HG02884 (cell line): Measurements from ENCODE around the gene NMNAT2.
"Not testable (repeated sequence)": the region's sequence is repeated elsewhere in the genome, so short reads cannot be mapped to it uniquely, and the experiment has no call there.

ENCODE experiments used
- ATAC-seq: cut with Tn5 transposase; IDR thresholded peaks from one replicate; pipeline ENCODE4 v1.9.1; 2021; ENCODE audit warnings: mild to moderate bottlenecking, moderate library complexity; ENCODE audit not compliant: unreplicated experiment

NMNAT2 gene

DNA sequence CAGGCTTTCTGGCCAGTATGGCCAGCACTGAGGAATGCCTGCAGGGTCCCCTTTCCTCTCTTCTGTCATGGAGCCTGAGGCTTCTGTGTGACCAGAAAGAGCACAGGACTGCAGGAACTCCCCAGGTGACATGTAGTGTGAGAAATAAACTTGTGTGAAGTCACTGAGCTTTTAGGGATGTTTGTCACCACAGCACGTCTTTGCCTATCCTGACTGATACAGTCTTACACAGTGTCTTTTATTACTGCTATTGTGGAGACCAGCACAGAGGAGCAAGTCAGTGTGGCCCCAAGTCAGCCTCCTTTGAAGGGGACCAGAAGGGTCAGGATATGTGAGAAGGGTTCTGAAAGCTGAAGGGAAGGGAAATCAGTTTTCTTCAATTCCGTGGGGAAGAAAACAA, 129.6 kb downstream of the NMNAT2 start:
- no peak for ATAC-seq

DNA sequence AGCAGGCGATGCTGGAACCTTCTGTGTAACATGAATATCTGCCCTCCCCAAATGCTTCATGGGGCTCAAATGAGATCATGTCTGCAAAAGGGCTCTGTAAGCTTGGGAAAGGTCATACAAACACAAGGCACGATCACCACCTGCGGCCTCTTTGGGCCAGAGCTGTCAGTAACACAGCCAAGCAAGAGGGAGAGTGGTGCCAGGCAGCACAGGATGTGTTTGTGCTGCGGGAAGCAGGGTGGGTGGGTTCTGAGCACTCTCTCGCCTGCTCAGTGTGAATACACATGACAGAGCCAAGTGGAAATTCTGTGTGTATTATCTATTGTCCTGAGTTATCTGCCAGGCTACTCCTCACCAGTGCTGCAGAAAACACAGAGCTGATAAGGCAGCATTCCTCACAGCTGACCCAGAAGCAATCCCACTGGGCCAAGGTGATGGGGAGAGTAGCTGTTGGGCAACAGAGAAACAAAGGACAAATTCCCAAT, 130.9 kb downstream of the NMNAT2 start:
- no peak for ATAC-seq

DNA sequence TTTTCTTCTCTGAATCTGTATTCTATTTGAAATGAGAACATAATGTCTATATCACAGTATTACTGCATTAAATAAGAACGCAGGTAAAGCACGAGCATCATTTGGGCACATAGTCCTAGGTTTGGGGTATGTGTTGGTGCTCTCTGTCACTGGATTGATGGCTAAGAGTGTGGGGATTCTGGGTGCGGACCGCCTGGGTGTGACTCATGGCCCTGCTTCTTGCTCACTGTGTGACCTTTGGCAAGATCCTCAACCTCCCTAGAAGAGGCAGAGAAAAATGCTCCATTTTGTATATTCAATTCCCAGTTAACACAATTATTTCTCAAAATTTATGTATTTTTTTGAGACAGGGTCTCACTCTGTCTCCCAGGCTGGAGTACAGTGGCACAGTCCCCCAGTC, 132.4 kb downstream of the NMNAT2 start:
- ATAC-seq: no peak

DNA sequence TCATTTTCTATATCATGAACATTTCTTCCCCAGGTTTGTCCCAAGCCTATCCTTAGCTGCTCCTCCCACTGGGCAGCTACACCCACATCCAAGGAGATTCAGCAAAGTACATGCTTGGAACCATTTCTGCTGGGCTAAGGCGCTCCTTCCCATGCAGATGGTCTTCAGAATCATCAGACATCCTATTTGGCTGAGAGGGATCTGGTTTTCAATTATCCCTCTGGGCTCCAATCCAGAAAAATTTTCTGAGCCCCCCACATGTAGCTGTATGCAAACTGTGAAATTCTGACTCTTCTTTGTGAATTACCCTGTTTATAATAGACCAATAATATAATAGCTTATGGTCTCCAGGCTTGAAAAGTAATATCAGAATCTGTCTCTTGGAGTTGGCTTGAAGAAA, 132.9 kb downstream of the NMNAT2 start:
- no peak for ATAC-seq

DNA sequence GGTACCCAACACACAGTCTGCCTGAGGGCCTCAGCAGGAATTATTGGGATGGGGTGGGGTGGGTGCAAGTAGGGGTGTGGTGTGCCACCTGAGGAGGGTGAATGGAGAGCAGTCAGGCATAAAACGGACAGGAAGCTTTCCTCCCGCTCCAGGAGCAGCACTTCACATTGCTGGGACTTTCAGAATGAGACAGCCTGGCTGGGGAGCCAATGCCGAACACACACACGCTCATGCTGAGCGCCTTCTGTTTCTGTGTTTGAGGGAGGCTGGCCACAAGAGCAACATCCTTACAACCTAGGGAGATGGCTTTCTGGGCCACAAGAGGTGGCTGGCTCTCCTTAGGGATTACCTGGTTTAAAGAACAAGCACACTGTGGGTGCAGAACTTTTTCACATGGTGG, 134.1 kb downstream of the NMNAT2 start:
- ATAC-seq: no peak

DNA sequence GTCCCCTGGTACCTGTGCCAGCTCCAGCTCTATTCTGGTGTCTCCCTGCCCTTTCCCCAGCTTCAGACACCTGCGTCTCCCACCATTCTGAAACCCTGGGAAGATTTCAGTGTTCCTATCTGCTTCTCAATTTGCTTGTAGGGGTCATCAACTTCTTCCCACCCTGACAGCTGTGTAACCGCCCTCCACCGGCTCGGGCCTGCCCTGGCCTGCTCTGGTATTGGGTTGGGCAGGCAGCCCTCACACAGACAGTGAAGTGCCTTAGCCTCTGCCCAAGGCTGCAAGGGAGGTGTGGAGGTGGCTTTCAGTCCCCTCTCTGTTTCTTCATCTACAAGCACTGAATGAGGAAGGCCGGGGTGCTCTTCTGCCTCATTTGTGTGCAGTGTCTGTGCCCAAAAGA, 134.9 kb downstream of the NMNAT2 start:
- ATAC-seq: no peak

DNA sequence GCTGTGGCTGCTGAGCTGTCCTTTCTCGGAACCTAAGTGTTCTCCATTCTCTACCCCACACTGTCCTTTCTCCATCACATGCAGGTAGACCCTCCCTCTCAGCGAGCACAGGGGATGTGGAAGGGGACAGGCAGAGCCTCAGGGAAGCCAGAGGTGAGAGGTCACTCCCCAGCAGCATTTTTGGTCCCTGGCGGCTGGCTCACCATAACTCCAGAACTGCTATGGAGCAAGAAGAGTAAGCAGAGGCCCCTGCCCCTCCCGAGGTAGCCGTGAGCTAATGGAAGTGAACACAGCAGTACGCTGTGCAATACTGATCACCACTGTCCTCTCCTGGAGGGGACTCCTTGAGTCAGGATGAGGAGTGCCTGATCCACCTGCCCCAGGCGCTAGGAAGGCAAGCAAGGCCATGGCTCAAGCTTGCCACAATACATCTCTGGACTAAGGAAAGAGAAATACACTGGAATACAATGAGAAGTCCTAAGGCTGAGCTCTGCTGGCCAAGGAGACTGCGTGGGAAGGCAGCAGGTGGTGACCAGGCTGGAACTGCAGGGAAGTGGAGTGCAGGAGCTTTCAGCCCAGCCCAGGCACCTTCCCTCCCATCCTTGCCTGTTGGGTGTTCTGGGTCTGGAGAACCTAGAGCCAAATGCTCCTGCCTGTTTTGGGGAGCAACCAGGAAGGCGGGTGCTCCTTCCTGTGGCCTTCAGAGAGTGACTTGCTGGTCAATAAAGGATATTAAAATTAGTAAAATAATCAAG, 135.9 kb downstream of the NMNAT2 start:
- no peak for ATAC-seq

DNA sequence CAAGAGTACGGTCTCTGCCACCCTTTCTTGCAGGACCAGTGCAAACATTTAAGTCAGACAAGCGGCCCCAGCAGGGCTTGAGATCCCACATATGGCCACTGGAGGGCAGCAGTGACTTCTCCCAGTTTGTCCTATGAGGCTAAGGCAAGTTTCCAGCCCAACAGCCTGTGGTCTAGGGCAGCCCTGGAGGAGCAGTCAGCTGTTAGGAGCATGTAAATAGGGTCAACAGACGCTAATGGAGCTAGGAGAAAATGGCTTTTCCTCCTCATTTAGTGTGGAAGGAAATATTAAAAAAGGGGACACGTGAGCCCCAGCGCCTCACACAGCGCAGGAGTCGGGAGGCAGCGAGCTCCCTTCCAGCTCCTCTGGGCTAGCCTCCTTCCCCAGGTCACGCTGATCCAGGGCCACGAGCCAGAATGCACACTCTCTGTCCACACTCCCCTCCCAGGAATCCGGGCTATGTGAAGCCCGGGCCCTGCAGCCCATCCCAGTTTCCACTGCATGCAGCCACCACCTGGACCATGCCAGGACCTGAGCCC, 136.6 kb downstream of the NMNAT2 start:
- ATAC-seq: no peak

DNA sequence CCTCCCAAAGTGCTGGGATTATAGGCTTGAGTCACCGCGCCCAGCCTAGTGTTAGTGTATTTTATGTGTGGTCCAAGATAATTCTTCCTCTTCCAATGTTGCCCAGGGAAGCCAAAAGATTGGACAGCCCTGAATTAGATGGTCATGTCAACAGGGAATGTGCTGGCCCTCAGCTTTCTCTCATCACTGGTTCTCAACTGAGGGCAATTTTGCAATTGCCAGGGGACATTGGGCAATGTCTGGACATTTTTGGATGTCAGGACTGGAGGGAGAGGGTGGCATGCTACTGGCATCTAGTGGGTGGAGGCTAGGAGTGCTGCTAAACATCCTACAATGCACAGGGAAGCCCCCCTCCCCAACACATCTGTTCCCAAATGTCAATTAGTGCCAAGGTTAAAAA, 137.1 kb downstream of the NMNAT2 start:
- no peak for ATAC-seq

DNA sequence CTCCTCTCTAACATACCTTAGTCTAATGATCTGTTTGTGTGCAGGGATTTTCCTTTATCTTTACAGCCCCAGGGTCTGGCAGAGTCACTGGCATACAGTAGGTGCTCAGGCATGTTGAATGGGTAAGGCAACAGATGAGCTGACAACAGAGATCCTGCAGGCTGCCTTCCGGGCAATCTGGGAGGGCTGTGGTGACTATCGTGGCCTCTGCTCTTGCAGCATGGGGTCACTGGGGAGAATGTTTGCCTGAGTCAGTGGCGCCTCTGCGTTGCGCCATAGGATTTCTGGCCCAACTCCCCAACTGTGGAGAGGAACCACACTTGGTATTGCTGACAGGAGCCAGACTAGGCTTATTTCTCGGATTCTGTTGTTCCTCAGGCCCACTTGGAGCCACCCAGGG, 138.3 kb downstream of the NMNAT2 start:
- no peak for ATAC-seq

DNA sequence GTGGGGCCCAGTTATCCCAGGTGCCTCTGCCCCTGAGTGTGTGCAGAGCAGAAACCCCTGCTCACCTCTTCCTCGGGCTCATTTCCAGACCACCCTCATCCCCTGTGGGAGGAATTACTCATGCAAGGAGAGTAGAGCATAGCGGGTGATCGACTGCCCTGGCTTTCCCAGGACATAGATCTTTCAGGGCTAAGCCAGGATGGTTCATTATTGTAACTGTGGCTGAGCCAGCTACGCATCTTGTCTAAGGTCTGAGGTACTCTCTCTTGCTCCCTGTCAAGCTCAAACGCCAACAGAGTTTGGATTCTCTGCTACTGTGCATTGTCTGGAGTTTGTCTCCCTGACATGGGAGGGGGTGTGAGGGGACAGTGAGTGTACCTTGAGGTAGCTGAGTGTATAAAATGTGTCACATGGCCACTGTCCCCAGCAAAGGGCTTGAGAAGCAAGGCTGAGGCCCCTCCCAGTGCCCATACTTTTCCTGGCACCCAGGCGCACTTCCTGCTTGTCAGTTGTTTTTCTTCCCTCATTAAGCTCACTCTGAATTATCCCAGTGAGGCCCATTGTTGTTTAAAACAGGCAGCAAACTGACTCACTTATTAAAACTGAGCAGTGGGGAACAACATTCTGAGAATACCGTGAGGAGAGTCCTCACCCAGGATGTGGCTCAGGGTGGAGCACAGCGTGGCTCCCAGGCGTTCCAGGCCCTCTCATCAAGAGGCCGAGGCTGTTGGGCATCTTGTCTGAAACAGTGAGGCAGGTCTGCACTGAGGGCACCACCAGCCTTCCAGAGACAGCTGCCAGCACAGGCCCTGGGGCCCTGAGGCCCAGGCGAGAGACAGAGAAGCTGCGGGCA, 139.2 kb downstream of the NMNAT2 start:
- ATAC-seq: no peak

DNA sequence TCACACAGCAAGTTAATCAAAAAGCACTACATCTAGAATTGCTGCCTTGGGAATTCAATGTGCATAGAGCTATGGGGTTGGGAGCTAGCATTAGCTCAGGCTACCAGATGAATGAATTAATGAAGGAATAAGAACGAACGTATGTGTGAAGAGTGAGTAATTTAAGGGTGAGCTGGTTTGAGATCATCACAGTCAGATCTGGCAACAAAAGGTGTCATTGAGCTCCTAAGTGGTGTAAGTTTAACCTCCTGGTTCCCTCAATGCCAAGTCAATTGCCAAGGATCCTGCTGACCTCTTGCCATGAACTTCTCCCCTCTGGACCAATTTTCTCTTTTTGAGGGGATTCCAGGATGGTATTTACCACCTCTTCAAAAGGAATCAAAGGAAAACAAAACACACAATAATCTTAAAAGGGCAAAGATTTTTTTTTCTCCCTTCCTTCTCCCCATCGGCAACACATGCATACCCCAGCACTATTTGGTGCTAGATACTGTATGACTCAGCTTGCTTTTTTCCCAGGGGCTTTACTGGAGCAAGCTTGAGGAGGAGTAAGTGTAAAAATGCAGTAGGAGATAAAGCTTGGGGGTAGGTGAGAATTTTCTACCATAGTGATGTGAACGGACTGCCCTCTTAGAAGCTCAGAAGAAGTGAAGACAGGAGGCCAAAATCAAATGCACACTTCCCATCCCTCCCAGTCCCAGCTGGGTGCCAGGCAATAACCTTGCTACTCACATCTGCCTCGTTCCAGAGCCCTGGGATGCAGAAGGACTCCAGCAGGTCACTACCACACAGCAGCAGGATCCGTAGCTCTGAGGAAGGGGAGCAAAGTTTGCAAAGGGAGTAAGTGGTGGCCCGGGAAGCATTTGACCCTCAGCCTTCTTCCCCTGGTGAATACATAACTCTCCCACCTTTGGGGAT, 140.1 kb downstream of the NMNAT2 start:
- ATAC-seq: no peak

DNA sequence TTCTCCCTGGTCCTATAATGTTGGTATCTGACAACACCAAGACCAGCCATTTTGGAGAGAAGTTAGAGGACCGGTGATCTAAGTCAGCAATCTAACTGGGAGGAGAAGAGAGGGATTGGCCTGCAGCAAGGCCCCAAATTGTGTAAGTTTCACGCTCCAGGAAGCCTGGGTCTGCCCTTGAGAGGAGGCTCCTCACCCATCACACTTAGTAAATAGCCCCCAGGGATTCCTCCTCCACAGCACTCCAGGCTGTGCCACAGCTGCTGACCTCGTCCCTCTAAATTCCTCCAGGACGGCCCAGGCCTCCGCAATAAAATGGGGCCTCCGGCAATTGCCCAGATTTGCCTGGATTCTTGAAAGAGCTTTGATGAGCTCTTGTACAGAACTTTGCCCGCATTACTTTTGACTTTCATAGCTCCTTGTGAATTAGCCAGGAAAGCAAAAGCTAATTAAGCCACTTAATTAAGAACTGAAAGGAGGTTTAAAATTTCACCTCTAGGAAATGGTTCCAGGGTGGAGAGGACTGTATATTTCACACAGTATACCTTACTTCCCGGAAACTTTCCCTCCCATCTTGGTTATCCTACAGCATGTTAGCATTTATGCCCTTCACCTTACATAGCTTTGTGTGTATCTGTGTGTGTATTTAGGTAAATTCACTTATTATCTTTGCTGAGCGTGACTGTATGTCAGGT, 141.6 kb downstream of the NMNAT2 start:
- no peak for ATAC-seq

DNA sequence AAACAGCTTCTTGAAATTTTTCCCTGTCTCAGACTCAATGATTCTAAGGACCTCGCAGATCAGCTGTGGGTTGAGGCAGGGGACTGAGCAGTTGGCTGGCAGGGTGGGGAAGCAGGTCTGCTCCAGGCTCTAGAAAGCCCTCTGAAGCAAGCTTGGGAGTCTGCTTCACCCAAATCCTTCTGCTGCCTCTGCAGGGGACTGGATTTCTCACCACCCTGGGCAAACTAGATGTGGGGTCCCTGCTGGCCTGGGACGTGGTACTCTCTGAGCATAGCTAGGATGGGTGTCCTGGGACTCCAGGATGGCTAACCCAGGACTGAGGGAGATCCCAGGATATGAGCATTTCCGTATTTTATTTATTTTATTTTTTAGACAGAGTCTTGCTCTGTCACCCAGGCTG, 142.9 kb downstream of the NMNAT2 start:
- ATAC-seq: no peak

DNA sequence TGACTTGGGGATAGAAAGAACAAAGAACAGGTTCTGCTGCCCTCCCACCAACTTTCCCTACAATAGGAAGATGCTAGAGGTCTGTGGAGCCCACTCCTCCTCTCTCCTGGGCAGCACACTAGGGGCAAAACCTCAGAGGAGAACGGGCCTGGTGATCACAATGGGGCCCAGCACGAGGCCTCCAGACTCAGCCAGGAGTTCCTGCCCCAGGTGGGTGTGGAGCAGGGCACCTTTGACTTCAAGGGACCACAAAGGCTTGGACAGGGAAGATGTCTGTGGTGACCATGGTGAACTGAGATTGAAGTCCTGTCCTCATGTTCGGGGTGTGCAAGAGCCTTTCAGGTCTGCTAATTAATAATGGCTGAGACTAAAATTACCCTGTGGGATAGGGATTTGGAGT, 143.3 kb downstream of the NMNAT2 start:
- ATAC-seq: no peak

DNA sequence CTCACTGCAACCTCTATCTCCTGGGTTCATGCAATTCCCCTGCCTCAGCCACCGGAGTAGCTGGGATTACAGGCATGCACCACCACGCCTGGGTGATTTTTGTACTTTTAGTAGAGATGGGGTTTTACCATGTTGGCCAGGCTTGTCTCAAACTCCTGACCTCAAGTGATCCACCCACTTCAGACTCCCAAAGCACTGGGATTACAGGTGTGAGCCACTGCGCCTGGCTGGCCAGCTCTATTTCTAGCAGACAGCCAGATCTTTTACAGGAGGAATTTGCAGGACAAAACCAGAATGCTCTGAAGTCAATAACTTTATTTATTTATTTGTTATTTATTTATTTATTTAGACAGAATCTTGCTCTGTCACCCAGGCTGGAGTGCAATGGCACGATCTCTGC, 144.2 kb downstream of the NMNAT2 start:
- not testable (repeated sequence) for ATAC-seq

DNA sequence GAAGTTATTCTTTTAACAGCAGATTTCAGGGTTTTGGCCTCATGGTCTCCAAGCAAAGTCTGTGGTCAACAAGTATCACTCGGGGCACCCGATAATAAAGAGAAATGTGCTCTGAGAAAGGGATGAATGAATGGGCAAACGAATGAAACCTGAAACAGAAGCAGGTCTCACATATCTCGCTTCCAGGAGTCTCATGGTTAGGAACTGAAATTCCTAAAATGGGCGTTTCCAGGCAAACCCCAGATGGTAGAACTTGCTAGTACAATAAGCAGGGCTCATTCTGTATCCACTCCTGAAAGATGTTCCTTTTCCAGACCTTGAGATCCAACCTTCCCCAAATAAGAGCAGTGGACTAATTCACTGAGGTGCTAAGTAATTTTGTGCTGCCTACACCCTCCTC, 144.9 kb downstream of the NMNAT2 start:
- no peak for ATAC-seq

DNA sequence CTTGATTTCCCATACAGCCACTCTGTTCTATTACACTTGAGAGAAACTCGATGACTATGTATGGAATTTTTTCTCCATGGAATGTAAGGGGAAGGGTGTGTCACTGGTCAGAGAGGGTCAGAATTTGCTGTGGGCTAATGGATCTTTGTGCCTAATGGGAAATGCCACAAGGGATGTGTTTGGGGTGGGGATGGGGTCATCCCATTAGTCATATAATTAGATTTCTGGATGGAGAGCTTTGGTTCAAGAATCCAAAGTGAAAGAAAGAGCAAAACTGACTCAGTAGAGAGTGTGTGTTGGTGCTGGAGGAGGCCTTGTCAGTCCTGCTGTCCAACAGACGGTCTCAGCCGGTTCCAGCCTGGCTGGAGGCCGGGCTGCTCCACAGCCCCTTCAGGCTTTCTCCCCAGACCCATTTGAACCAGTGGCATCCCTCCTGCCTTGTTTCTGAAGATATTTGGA, 145.8 kb downstream of the NMNAT2 start:
- ATAC-seq: no peak

DNA sequence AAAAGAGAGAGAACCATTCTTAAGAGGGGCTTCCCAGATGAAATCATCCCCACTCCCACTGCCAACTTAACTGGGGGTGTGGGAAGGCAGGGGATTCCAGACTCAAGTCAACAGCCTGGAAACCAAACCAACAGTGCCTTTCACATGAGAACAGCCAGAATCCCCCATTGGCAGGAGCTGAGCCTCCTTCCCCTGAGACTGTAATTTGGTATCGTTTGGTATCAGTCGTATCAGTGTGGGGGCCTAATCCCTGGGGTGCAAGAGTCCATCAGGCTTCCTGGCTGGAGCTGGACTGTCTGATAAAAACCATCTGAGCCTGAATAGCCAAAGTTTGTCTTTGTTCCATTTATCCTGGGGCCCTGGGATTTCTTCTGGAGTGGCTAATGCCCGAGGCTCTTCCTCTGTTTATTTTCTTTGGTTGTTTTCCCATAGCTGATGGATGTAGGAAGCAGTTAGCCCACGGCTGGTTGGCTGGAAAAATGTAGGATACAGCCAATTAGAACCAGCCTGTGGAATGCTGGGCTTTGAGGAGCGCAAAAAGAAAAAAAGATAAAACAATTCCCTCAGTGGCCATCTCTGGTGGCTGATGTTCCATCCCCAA, 147.5 kb downstream of the NMNAT2 start:
- ATAC-seq: no peak
